HG03432 (cell line): ENCODE results near the gene CFAP74.

Experiments used
- ATAC-seq: cut with Tn5 transposase; IDR thresholded peaks from one replicate; pipeline ENCODE4 v1.9.1; 2021; ENCODE audit warnings: mild to moderate bottlenecking, moderate library complexity; ENCODE audit not compliant: unreplicated experiment

Gene CFAP74

DNA sequence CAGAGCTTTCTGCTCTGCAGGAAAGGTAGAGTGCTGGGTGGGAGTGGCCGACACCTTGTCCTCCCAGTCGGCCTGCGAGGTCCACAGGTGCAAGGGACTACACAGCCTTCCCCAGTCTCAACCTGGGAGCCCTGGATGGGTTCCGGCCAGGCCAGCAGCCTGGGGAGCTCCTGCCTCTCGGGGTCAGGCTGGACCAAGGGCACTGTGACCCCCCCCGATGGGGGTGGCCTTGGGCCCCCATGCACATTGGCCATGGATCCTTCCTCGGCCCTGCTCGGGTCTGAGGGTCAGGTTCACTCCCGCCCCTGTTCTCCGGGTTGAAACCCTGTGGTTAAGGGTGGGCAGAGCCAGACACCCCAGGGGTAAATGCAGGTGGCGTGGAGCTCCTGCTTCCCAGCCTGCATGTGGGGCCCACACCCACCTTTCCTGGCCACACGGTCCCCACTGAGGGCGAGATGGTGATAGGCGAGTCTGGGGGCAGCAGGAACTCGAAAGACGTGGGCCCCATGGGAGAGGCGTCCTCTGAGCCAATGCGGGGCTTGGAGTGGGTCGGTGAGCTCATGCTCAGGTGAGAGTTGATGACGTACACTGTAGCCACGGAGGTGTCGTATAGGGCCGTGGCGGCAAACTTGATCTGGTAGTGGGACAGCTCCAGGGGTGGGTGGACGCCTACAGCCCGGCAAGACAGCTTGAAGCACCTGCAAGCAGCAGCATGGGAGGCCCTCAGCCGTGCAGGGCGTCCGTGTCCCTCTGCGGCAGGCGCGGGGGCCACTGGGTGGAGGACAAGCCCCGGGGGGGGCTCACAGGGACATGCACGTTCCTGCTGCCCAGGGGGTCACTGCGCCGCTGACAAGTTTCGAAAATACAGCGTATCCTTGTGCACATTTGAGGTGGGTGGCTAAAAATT lies 73.7 kb downstream of the CFAP74 start:
- no peak for ATAC-seq

DNA sequence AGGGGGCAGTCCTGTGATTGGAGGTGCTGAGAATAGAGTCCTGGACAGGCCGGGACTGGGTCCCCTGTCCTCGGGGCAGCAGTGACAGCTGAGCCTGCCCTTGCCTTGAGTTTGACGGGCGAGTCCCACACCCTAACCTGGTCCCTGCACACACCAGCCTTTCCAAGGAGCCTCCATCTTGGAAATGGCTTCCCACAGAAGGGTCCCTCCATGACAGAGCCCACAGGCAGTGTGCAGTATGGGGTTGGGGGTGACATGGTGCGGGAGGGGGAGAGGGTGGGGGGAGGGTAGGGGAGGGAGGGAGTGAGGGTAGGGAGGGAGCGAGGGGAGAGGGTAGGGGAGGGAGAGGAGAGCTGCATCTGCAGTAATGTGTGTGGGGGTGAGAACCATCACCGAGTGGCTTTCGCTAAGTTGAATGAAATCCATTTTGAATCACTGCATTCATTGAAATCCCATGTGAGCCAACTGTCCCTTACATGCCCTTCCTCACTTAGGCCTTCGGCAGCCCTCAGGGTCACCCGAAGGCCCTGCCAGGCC lies 74.4 kb downstream of the CFAP74 start:
- ATAC-seq = no peak

DNA sequence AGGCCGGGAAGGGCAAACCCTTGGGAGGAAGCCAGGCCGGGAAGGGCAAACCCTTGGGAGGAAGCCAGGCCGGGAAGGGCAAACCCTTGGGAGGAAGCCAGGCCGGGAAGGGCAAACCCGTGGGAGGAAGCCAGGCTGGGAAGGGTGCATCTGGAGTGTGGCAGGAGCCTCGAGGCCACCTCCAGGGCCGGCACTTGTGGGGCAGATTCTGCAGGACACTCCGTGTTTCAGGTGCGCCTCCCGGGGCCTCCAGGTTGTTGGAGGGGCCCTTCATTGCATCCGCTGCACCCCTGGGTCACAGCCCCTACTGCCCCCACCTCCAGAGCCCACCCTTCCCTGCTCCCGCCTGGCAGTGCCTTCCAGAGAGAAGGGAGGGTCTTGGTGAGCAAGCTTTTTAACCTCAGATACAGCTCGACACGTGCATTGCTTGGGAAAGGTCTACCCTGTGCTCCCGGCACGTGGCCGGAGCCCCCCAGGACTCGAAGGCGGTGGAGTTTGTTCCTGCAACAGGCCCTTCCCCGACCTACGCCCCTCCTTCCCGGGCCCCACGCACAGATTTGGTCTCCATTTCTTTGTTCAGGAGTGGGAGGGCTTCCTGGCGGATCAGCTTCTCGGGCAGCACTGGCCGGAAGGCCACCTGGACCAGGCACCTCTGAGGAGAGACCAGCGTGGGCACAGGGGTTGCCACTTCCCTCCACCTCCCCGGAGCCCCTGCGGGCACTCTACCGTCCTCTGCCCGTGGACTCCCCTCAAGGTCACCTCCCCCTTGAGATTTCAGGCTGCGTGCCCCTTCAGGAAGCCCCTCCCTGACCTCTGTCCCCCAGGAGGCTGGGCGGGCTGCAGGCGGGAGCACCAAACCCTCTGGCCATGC lies 75.1 kb downstream of the CFAP74 start:
- no peak for ATAC-seq

DNA sequence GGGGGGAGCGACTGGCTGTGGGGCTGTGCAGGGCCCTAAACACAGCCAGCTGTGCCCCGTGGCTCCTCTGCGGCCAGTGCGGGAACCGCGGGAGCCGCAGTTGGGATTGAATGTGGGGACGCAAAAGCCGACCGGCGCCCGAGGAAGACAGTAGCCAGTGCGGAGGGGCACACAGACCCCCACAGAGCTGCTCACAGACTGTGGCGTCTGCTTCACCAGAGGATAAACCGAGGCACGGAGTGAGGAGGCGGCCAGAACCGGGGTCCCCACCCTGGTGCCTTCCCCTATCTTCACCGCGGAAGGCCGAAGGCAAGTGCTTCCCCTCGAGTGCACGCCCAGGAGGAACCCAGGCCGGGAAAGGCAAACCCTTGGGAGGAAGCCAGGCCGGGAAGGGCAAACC lies 75.8 kb downstream of the CFAP74 start:
- ATAC-seq = no peak

DNA sequence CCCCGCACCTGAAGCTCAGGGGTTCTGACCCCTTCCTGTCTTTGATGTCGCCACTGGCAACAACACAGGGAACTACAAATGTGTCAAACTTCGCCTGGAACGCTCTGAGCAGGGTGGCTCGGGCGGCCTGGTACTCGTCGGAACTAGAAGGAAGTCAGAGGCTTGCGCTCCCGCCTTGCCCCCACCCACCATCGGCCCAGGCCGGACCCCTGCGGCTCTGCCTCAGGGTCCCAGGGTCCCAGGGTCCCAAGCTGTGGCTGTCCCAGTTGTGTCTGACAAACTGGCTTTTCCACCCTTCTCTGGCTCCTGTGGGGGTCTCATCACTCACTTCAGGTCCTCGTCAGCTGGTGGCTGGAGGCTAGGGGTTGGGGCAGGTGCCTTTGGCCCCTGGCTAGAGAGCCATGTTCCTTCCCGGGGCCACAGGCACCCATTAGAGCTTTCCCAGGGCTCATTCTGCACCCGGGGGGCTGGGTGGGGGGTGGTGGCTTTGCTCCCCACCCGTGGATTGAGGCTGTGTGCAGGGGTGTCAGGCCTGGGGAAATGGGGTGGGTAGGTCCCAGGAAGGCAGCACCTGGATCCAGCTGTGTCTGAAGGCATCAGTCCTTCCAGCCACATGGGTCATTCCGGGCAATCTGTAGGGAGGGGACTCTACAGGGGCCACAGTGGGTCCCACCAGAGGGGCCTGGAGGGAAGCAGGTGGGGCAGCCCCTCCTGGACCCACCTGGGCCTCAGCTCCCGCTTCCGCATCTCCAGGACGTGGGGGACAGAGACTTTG lies 76.5 kb downstream of the CFAP74 start:
- no peak for ATAC-seq

DNA sequence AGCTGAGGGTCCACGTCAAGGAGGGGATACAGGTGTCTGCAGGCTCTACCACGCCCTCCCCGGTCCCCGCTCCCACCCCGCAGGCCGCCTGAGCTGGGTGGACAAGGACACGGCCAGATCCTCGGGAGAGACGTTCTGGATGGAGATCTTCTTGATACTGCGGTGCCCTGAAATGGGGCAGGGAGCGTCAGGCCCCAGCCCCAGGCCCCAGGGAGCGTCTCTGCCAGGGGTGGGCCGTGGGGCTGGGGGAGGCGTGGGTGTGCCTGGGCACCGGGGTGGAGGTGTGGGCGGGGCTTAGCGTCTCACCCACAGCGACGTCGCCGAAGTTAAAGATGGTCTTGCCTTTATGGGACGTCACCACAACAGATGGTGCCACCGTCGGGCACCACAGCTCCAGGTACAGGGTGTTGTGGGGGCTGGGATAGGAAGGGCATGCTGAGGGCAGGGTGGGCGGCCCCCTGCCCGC lies 77.2 kb downstream of the CFAP74 start:
- ATAC-seq = no peak

DNA sequence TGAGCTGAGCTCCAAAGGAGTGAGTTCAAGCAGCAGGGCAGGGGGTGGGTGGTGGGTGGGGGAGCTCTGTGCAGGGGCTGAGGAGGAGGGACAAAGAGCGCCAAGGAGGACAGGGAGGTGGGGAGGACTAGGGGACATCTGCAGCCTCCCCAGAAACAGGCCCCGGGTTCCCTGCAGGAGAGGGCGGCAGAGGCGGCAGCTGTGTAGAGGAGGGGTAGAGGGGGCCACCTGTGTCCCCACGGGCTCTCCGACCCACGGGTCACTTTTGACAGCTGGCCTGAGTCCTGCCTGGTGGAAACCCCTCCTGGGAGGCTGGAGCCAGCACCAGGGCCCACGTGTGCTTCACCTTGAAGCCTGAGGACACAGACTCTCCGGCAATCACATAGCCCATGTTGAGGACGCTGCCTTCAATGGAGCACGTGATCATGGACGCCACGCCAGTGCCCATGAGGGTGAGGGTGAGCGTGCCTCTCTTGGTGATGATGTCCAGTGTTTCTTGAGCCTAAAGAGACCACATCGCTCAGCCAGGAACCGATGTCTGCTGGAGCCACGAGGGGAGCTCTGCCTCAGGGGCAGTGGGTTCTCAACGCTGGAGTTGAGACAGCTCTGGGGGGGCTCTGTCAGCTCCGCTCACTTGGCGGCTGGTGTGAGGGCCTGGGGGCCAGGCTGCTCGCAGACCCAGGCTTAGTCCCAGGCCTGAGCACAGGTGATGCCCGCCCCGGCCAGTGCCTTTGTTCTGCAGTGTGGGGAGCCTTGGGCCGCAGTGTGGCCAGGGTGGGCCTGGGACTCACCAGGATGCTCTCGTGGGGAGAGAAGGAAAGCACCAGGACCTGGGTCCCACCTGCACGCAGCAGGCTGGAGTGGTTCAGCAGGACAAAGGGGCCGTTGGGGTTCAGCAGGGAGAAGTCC lies 77.9 kb downstream of the CFAP74 start:
- no peak for ATAC-seq

DNA sequence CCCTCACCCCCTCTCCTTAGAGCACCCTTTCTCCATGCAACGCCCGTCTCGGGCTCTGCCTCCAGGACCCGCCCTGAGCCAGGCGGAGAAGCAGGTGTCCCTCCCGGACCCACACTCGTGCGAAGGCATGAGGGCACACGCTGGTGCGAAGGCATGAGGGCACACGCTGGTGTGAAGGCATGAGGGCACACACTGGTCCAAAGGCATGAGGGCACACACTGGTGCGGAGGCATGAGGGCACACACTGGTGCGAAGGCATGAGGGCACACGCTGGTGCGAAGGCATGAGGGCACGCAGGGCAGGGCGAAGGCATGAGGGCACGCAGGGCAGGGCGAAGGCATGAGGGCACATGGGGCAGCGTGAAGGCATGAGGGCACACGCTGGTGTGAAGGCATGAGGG lies 78.7 kb downstream of the CFAP74 start:
- ATAC-seq = no peak

DNA sequence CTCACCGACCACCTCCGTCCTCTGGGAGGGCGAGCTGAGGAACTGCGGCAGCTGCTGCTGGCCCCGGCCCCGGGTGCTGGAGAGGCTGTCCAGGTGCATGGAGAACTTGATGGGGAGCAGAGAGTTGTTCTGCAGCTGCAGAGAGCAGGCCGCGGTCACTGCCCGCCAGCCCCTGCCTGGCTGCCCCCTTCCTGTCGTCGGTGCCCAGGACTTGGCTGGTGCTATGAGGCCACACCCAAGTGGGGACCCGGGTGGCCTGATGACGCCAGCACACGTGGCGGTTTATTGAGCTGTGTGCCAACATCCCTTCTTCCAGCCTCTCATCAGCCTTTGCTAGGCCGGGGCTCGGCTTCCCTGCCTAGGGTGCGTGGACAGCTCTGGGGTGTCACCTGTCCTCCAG lies 79.2 kb downstream of the CFAP74 start:
- ATAC-seq = no peak

DNA sequence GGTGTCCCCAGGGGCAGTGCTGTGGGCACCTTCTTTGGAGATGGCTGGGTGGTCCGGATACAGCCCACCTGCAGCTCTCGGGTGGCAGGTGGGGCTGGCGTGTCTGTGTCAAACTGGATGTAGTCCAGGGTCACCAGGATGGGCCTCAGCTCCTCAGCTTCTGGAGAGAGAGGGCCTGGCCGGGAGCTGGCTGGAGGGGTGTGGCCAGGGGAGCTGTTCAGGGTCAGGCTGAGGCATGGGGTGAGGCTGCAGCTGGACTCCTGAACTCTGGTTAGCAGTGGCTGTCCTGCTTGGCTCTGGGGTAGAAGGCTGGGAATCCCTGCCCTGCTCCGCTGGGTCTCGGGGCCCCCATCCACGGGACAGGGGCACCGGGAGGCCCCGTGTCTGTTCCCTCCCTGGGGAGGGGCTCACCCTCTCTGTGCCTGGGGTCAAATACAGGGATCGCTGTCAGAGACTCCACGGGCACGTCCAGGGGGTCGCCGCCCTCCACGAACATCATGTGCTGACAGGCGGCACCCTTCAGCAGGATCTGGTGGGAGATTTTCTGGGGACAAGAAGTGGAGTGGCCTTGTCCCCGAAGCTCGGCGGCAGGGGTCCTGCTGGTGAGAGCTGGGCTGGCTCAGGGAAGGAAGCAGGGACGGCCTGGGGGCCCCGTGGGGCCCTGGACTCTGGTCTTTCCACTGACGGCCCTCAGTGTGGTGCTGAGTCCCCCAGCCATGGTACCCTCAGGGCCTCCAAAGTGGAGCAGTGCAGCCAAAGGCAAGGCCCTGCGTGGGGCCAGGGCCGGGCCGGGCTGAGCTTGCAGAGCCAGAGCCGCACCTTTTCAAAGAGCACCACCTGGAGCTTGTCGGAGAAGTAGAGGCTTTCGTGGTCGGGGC lies 80.4 kb downstream of the CFAP74 start:
- no peak for ATAC-seq

DNA sequence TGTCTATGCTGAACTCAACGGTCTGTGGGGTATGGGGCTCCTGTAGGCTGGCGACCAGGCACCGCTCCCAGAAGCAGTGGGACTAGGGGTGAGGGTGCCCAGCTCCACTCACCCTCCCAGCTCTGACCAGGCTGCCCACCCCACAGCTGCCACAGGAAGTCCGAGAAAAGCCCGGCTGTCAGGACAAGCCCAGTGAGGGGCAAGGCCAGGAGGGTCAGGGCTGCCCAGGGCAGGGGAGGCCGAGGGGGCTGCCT lies 81.0 kb downstream of the CFAP74 start:
- no peak for ATAC-seq

DNA sequence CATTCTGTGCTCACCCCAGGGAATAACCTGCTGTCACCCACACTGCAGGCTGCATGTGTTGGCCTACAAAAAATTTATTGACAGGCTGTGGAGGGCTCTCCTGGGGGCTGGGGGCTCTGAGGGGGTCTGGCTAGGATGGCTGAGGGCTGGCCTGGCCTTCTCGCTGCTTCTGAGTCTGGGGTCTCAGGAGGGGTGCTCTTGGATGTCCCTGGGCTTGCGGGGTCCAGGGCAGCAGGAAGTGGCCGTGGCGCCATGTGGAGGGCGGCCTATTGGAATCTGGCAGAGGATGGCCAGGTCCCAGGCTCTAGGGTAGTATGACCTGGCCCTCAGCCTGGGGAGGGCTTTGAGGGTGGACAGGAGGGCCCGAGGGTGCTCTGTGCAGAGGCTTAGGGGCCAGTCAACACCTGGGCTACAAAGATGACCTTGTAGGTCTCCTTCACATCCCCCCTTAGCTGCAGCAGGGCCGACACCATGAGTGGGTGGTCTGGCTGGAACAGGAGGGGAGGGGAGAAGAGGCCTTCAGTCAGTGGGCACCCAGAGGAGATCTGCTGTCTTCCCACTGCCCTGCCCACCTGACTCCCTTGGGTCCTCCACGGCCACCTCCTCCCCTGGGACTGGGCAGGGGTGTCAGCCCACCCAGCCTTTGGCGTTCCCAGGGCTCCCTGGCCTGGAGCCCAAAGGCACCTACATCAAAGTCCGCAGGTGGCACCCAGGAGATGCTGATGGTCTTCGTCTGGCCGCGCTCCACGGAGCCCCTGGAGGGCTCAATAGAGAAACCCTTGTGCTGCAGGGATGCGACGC lies 81.5 kb downstream of the CFAP74 start:
- no peak for ATAC-seq

DNA sequence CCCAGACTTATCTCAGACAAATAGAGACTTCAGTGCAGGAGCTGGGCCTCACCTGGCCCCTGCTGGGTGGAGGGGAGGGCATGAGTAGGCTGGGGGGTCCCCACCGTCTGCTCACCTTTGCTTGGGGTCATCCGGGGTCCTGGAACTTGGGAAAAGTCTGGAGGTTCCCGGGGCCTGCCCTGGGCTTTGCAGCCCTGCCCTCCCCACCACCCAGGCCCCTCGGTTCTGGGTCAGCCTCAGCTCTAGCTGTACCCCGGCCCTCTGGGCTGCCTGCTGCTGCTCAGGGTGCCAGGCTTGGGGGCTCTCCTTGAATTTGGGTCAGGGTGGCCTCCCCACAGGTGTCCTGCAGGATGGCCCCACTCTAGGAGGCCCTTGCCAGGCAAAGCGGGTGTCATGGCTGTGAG lies 82.1 kb downstream of the CFAP74 start:
- ATAC-seq = no peak

DNA sequence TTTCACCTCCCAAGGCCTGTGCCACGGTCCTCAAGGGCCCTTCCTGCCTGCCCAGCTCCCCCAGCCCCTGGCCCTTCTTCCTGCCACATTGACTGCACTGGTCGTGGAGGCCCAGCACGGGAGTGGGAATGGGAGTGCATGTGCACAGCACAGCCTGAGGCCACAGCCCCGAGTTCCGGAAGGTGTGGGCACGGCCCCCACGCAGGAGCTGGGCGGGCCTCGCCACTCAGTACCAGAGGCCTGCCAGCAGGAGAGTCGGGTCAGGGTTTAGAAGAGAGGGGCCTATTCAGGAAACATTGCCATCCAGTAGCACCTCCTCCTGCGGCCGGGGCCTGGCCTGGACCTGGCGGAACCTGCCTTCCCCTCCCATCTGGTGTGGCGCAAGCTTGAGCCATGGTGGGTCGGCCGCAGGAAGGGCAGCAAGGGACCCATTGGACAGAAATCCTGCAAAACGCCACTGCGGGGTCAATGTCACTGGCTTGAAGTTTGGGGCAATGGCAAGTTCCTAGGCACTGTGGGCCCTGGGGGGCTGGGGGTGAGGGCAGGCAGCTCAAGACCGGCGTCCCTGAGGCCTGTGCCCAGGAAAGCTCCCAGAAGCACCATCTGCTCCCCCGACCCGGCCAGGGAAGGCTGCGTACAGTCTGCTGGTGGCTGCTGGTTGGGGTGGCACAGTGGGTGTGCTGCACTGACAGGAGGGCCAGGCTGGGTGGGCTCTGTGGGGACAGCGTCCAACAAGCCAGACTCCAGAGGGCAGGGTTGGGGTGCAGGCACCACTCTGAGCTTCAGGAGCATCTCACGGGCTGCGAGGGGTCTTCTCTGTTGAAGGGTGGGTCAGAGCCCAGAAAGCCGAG lies 82.8 kb downstream of the CFAP74 start:
- no peak for ATAC-seq

DNA sequence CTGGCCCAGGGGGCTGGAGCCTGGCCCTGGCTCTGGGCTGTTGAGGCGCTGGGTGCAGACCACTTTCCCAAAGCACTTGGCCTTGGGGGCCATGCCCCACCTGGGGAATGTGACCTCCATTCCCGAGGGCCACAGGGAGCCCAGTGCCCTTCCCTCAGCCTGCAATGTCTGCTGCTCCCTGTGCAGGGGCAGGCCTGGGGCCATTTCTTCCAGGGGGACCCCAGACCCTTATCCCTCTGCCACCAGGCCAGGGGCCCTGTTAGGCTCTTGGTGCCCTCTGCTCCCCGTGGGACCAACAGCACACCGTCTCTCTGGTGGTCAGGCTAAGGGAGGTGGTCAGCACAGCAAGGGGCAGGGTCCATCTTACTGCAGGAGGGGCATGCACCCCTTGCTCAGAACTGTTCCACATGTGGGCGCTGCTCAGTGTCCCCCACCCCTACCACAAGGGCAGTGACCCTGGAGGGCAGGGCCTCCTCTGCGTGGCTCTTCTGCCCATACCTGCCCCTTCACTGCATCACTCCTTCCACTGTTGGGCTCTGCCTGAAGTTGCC lies 83.5 kb downstream of the CFAP74 start:
- no peak for ATAC-seq

DNA sequence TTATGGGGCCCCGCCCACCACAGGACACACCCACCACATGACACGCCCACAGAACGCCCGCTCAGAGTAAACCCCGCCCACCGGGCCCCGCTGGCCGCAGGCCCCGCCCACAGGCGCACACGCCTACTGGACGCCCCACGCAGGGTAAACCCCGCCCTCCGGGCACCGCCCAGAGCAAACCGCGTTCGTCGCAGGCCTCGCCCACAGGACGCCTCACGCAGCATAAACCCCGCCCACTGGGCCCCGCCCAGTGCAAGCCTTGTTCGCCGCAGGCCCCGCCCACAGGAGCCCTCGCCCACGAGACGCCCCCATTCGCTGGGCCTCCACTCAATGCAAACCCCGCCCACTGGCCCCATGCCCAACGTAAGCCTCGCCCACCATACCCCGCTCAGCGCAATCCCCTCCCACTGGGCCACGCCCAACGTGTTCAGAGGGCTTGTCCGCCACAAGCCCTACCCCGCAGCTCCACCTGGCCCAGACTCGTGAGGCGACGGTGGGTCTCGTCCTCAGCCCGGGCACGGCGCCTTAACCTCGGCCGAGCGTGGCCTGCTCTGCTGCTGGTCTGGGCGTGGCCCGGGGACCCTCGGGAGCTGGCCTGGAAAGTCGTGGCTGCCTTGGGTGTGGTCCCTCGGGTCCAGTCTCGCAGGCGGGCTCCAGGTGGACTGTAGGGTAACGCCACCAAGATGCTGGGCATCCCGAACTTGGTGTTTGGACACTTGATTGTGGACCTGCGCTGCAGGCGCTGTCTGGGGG lies 84.1 kb downstream of the CFAP74 start:
- ATAC-seq = peak; percentile 74
